ENCODE results near the gene METTL6.

Gene METTL6

DNA sequence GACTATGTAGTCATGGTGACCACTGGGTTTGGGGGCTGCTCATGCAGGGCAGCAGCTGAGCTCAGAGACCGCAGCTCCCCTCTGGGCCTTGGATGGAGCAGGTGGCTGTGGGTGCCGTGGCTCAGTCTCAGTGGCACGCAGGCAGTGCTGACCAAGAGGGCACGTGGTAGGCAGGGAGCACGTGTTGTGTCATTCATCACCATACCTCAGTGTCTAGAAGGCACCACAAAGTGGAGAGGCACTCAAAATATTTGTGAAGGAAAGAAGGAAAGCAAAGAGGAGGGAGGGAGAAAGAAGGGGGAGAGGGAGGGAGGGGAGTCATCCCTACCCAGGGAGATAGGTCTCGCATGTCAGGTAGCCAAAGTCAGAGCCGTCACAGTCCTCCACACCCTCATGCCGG is 26.2 kb upstream of the METTL6 start:
- Histone ChIP-seq H3K9me3 (ENCODE audit: low read length) (no peaks in the 10 kb centered on the region), H4K20me1 (ENCODE audit: insufficient read depth, low read length) (no peaks in the 10 kb centered on the region), H3K4me1 (ENCODE audit: insufficient read depth, low read length, severe bottlenecking) (no peaks in the 10 kb centered on the region), H3K27ac (ENCODE audit: low read depth, low read length, poor library complexity, severe bottlenecking) (no peak overlapping the region), H3K9ac (ENCODE audit: low read length) (no peak overlapping the region), H2AFZ (ENCODE audit: low read length) (no peak overlapping the region), H3K27me3 (ENCODE audit: insufficient read depth, low read length) (no peaks in the 10 kb centered on the region; the same call in 1 of the 2 replicates), H3K4me3 (ENCODE audit: low read depth, low read length, poor library complexity, severe bottlenecking) (no peak overlapping the region), H3K36me3 (ENCODE audit: insufficient read depth, low read length) (no peaks in the 10 kb centered on the region), H3K9me2 (ENCODE audit: low read depth, low read length) (no peaks in the 10 kb centered on the region), H3F3A (ENCODE audit: insufficient read depth, low read length) (no peaks in the 10 kb centered on the region), H3K4me2 (ENCODE audit: low read length) (no peak overlapping the region), H3K79me2 (ENCODE audit: insufficient read depth, low read length) (no peaks in the 10 kb centered on the region)
- TF ChIP-seq, protein P1, sequence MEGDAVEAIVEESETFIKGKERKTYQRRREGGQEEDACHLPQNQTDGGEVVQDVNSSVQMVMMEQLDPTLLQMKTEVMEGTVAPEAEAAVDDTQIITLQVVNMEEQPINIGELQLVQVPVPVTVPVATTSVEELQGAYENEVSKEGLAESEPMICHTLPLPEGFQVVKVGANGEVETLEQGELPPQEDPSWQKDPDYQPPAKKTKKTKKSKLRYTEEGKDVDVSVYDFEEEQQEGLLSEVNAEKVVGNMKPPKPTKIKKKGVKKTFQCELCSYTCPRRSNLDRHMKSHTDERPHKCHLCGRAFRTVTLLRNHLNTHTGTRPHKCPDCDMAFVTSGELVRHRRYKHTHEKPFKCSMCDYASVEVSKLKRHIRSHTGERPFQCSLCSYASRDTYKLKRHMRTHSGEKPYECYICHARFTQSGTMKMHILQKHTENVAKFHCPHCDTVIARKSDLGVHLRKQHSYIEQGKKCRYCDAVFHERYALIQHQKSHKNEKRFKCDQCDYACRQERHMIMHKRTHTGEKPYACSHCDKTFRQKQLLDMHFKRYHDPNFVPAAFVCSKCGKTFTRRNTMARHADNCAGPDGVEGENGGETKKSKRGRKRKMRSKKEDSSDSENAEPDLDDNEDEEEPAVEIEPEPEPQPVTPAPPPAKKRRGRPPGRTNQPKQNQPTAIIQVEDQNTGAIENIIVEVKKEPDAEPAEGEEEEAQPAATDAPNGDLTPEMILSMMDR (IDR thresholded peaks at IDR 0.05; ENCODE audit: low read length) = no peak
- TF ChIP-seq EZH2 (IDR thresholded peaks at IDR 0.05; ENCODE audit: borderline replicate concordance, low read length) = no peak

DNA sequence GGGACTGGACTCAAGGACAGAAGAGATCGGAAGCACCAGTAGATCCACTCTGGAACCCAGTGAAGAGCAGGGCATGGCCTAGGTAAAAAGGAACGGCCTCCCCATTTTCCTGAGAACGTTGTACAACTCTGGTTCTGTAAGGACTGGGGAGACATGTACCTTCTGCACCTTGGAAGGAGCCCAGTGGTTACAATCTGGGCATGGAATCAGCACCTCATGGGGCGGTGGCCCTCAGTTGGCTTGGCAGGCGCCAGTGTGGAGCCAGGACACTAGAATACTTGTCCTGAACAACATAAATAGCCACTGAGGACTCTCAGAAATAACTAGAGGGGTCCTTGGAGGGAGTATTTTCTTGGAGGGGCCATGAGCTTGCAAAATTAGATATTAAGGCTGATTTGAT is 25.6 kb upstream of the METTL6 start:
- Histone ChIP-seq H3K36me3 (ENCODE audit: insufficient read depth, low read length) (no peaks in the 10 kb centered on the region), H3F3A (ENCODE audit: insufficient read depth, low read length) (no peaks in the 10 kb centered on the region), H3K9me3 (ENCODE audit: low read length) (no peaks in the 10 kb centered on the region), H3K79me2 (ENCODE audit: insufficient read depth, low read length) (no peaks in the 10 kb centered on the region), H3K9ac (ENCODE audit: low read length) (no peak overlapping the region), H3K9me2 (ENCODE audit: low read depth, low read length) (no peaks in the 10 kb centered on the region), H3K27ac (ENCODE audit: low read depth, low read length, poor library complexity, severe bottlenecking) (no peak overlapping the region), H3K4me1 (ENCODE audit: insufficient read depth, low read length, severe bottlenecking) (no peaks in the 10 kb centered on the region), H4K20me1 (ENCODE audit: insufficient read depth, low read length) (no peaks in the 10 kb centered on the region), H2AFZ (ENCODE audit: low read length) (no peak overlapping the region), H3K27me3 (ENCODE audit: insufficient read depth, low read length) (no peaks in the 10 kb centered on the region; the same call in 1 of the 2 replicates), H3K4me3 (ENCODE audit: low read depth, low read length, poor library complexity, severe bottlenecking) (no peak overlapping the region), H3K4me2 (ENCODE audit: low read length) (no peak overlapping the region)
- TF ChIP-seq EZH2 (IDR thresholded peaks at IDR 0.05; ENCODE audit: borderline replicate concordance, low read length) = no peak
- TF ChIP-seq, protein P1 (IDR thresholded peaks at IDR 0.05; ENCODE audit: low read length) = no peak

DNA sequence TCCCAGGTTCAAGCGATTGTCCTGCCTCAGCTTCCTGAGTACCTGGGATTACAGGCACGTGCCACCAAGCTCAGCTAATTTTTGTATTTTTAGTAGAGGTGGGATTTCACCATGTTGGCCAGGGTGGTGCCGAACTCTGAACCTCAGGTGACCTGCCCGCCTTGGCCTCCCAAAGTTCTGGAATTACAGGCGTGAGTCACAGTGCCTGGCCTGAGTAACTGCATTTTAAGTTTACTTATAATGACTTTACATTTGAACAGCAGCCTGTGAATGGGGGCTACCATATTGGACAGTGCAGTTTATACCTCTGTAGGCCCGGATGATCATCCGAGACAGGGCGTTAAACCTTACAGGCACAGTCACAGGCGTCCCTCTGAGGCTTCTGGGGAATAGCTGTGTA is 24.8 kb upstream of the METTL6 start:
- H3K9me3 ChIP-seq (ENCODE audit: low read length) = no peaks in the 10 kb centered on the region
- no peaks in the 10 kb centered on the region for H3K27me3 ChIP-seq (ENCODE audit: insufficient read depth, low read length)
- H3K9me2 ChIP-seq (ENCODE audit: low read depth, low read length) = no peaks in the 10 kb centered on the region
- no peak for TF ChIP-seq EZH2 (IDR thresholded peaks at IDR 0.05; ENCODE audit: borderline replicate concordance, low read length)
- TF ChIP-seq, protein P1 (IDR thresholded peaks at IDR 0.05; ENCODE audit: low read length) = no peak
- H3K4me2 ChIP-seq (ENCODE audit: low read length) = no peak overlapping the region
- H3K36me3 ChIP-seq (ENCODE audit: insufficient read depth, low read length) = no peaks in the 10 kb centered on the region
- H3K9ac ChIP-seq (ENCODE audit: low read length) = no peak overlapping the region
- H2AFZ ChIP-seq (ENCODE audit: low read length) = no peak overlapping the region
- no peaks in the 10 kb centered on the region for H3K79me2 ChIP-seq (ENCODE audit: insufficient read depth, low read length)
- H3K4me1 ChIP-seq (ENCODE audit: insufficient read depth, low read length, severe bottlenecking) = no peaks in the 10 kb centered on the region
- no peak overlapping the region for H3K4me3 ChIP-seq (ENCODE audit: low read depth, low read length, poor library complexity, severe bottlenecking)
- no peak overlapping the region for H3K27ac ChIP-seq (ENCODE audit: low read depth, low read length, poor library complexity, severe bottlenecking)
- no peaks in the 10 kb centered on the region for H3F3A ChIP-seq (ENCODE audit: insufficient read depth, low read length)
- H4K20me1 ChIP-seq (ENCODE audit: insufficient read depth, low read length) = no peaks in the 10 kb centered on the region

Data from OCI-LY1 (cell line).